ENCODE data around the gene IGF2R.
"Not testable (repeated sequence)": the region's sequence is repeated elsewhere in the genome, so short reads cannot be mapped to it uniquely, and the experiment has no call there.

DNA sequence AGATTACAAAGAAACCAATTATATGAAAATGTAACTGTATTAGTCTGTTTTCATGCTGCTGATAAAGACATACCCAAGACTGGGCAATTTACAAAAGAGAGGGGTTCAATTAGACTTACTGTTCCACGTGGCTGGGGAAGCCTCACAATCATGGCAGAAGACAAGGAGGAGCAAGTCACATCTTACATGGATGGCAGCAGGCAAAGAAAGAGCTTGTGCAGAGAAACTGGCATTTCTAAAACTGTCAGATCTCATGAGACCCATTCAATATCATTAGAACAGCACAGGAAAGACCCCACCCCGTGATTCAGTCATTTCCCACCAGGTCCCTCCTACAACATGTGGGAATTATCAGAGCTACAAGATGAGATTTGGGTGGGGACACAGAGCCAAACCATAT, 44.7 kb upstream of the IGF2R start:
- TF ChIP-seq, protein P1, sequence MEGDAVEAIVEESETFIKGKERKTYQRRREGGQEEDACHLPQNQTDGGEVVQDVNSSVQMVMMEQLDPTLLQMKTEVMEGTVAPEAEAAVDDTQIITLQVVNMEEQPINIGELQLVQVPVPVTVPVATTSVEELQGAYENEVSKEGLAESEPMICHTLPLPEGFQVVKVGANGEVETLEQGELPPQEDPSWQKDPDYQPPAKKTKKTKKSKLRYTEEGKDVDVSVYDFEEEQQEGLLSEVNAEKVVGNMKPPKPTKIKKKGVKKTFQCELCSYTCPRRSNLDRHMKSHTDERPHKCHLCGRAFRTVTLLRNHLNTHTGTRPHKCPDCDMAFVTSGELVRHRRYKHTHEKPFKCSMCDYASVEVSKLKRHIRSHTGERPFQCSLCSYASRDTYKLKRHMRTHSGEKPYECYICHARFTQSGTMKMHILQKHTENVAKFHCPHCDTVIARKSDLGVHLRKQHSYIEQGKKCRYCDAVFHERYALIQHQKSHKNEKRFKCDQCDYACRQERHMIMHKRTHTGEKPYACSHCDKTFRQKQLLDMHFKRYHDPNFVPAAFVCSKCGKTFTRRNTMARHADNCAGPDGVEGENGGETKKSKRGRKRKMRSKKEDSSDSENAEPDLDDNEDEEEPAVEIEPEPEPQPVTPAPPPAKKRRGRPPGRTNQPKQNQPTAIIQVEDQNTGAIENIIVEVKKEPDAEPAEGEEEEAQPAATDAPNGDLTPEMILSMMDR (IDR thresholded peaks at IDR 0.05), result not testable (repeated sequence)
- not testable (repeated sequence) for TF ChIP-seq POLR2A (IDR thresholded peaks at IDR 0.05)

Data from esophagus squamous epithelium (tissue), 4 donors.